ENCODE results near the gene SUCLA2. TPM values are rescaled to one million over a fixed set of nuclear protein-coding genes. Genes with fewer than 3 reads are reported as not detected.

The SUCLA2 gene
- total and polyA plus RNA-seq, 2 donors (not counting 1 experiment from before 2014, with no cell fraction given): 45.7 to 64.8 TPM

DNA sequence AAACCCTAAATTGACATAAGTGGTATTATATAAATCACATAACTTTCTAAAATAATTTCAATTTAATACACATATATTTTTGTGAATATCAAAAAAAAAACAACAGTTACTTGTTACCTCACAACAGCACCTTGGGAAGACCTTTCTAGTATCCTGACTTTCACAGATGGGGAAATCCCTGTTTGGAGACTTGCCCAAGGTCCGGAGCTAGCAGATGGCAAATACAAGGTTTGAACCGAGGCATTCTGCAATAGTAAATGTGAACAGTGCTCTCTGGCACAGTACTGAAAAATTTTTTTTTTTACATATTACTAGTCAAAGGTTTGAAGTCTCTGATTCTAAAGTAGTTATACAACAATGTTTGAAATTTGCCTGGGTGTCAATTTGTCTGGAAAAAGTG, 104.5 kb downstream of the SUCLA2 start:
- H3K27me3 ChIP-seq (ENCODE audit: control insufficient read depth, insufficient read depth, low read length): no peaks in the 10 kb centered on the region
- no peak overlapping the region for H3K4me2 ChIP-seq (ENCODE audit: extremely low read depth, insufficient read depth, low read length)
- no peak overlapping the region for H2AFZ ChIP-seq (ENCODE audit: low read length)
- H4K20me1 ChIP-seq (ENCODE audit: control insufficient read depth, extremely low read depth, insufficient read depth, low read length): no peaks in the 10 kb centered on the region
- H3K9ac ChIP-seq (ENCODE audit: insufficient read depth, low read length): no peak overlapping the region
- H3K79me2 ChIP-seq (ENCODE audit: control insufficient read depth, insufficient read depth, low read length): no peaks in the 10 kb centered on the region
- no peaks in the 10 kb centered on the region for H3K36me3 ChIP-seq (ENCODE audit: control insufficient read depth, insufficient read depth, low read length)
- no peaks in the 10 kb centered on the region for H3K9me3 ChIP-seq (ENCODE audit: control insufficient read depth, insufficient read depth, low read depth, low read length)
- H3K4me1 ChIP-seq (ENCODE audit: control insufficient read depth, extremely low read depth, insufficient read depth, low read length): no peaks in the 10 kb centered on the region
- DNase-seq (ENCODE audit: low read depth in 2 of 2): no peak
- no peak for TF ChIP-seq CTCF (conservative IDR thresholded peaks at IDR 0.05 in 1 of 2, IDR thresholded peaks at IDR 0.05 in 1 of 2; ENCODE audit: low read depth in 1 of 2, low read length in 2 of 2)
- TF ChIP-seq EZH2 (IDR thresholded peaks at IDR 0.05; ENCODE audit: low read length, missing control alignments): no peak
- H3K4me3 ChIP-seq (replicated peaks in 1 of 4; ENCODE audit: control extremely low read depth in 1 of 4, insufficient read depth in 1 of 4, low read depth in 3 of 4, low read length in 4 of 4): no peak overlapping the region
- no peak overlapping the region for H3K27ac ChIP-seq (ENCODE audit: insufficient read depth, low read length)

DNA sequence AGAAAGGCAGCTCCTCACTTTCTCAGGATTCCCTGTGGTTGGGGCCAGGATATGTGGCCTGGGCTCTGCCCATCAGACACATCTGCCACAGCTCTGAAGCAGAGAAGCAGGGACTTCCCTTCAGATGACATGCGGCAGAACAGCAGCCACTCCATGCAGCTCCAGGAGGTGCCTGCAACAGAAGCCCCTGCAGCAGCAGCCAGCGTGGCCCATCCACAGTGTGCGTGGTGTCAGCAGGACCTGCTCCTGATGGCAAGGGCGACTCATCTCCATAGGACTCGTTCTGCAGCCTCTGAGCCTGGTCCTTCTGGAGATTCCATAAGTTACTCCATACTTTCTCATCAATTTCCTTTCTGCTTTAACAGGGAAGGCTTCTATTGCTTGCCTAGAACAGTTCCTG, 105.0 kb downstream of the SUCLA2 start:
- Histone ChIP-seq H3K9ac (ENCODE audit: insufficient read depth, low read length) (no peak overlapping the region), H3K27me3 (ENCODE audit: control insufficient read depth, insufficient read depth, low read length) (no peaks in the 10 kb centered on the region), H3K79me2 (ENCODE audit: control insufficient read depth, insufficient read depth, low read length) (no peaks in the 10 kb centered on the region), H3K9me3 (ENCODE audit: control insufficient read depth, insufficient read depth, low read depth, low read length) (no peaks in the 10 kb centered on the region), H3K36me3 (ENCODE audit: control insufficient read depth, insufficient read depth, low read length) (no peaks in the 10 kb centered on the region), H3K4me3 (replicated peaks in 1 of 4; ENCODE audit: control extremely low read depth in 1 of 4, insufficient read depth in 1 of 4, low read depth in 3 of 4, low read length in 4 of 4) (no peak overlapping the region), H3K4me1 (ENCODE audit: control insufficient read depth, extremely low read depth, insufficient read depth, low read length) (no peaks in the 10 kb centered on the region), H3K4me2 (ENCODE audit: extremely low read depth, insufficient read depth, low read length) (no peak overlapping the region), H4K20me1 (ENCODE audit: control insufficient read depth, extremely low read depth, insufficient read depth, low read length) (no peaks in the 10 kb centered on the region), H3K27ac (ENCODE audit: insufficient read depth, low read length) (no peak overlapping the region), H2AFZ (ENCODE audit: low read length) (no peak overlapping the region)
- DNase-seq (ENCODE audit: low read depth in 2 of 2): no peak
- TF ChIP-seq EZH2 (IDR thresholded peaks at IDR 0.05; ENCODE audit: low read length, missing control alignments): no peak
- no peak for TF ChIP-seq CTCF (conservative IDR thresholded peaks at IDR 0.05 in 1 of 2, IDR thresholded peaks at IDR 0.05 in 1 of 2; ENCODE audit: low read depth in 1 of 2, low read length in 2 of 2)

DNA sequence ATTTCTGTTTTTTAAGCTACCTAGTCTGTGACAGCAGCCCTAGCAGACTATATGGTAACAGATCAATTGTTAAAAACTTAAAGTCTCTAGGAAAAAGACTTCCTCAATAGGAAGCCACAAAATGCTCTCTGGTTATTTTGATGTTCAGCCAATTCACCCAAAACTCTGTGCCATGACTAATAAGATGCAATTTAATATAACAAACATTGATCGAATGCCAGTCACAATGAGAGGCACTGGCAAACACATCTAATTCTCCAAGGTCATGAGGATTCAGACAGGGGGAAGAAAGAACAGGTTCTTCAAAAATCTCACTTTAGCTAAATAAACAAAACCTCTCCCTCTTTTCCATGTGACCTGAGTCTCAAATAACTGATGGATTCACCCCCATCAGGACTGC, 107.5 kb downstream of the SUCLA2 start:
- no peaks in the 10 kb centered on the region for H3K9me3 ChIP-seq (ENCODE audit: control insufficient read depth, insufficient read depth, low read depth, low read length)
- H3K4me3 ChIP-seq (replicated peaks in 1 of 4; ENCODE audit: control extremely low read depth in 1 of 4, insufficient read depth in 1 of 4, low read depth in 3 of 4, low read length in 4 of 4): no peak overlapping the region
- no peaks in the 10 kb centered on the region for H3K4me1 ChIP-seq (ENCODE audit: control insufficient read depth, extremely low read depth, insufficient read depth, low read length)
- H3K9ac ChIP-seq (ENCODE audit: insufficient read depth, low read length): no peak overlapping the region
- H3K79me2 ChIP-seq (ENCODE audit: control insufficient read depth, insufficient read depth, low read length): no peaks in the 10 kb centered on the region
- no peaks in the 10 kb centered on the region for H3K36me3 ChIP-seq (ENCODE audit: control insufficient read depth, insufficient read depth, low read length)
- H4K20me1 ChIP-seq (ENCODE audit: control insufficient read depth, extremely low read depth, insufficient read depth, low read length): no peaks in the 10 kb centered on the region
- no peak overlapping the region for H3K27ac ChIP-seq (ENCODE audit: insufficient read depth, low read length)
- DNase-seq (ENCODE audit: low read depth in 2 of 2): no peak
- no peaks in the 10 kb centered on the region for H3K27me3 ChIP-seq (ENCODE audit: control insufficient read depth, insufficient read depth, low read length)
- H2AFZ ChIP-seq (ENCODE audit: low read length): no peak overlapping the region
- H3K4me2 ChIP-seq (ENCODE audit: extremely low read depth, insufficient read depth, low read length): no peak overlapping the region
- TF ChIP-seq EZH2 (IDR thresholded peaks at IDR 0.05; ENCODE audit: low read length, missing control alignments) (no peak), CTCF (conservative IDR thresholded peaks at IDR 0.05 in 1 of 2, IDR thresholded peaks at IDR 0.05 in 1 of 2; ENCODE audit: low read depth in 1 of 2, low read length in 2 of 2) (no peak)

Other genes starting within 250 kb of the SUCLA2 start
- 10.0 and 18.0 TPM in 2 replicates for gene NUDT15, start 36.5 kb upstream of the SUCLA2 start, total RNA-seq
- gene NUDT15, start 36.5 kb upstream of the SUCLA2 start, polyA plus RNA-seq: 18.0 and 22.5 TPM in 2 replicates
- 21.8 and 25.4 TPM in 2 replicates for gene MED4, start 93.8 kb upstream of the SUCLA2 start, total RNA-seq
- 59.6 and 66.7 TPM in 2 replicates for gene MED4, start 93.8 kb upstream of the SUCLA2 start, polyA plus RNA-seq
- 79.4 and 117 TPM in 2 replicates for gene ITM2B, start 231.9 kb upstream of the SUCLA2 start, total RNA-seq
- gene ITM2B, start 231.9 kb upstream of the SUCLA2 start, polyA plus RNA-seq: 336 and 645 TPM in 2 replicates